SK-N-MC (cell line): ENCODE results near the gene CLASRP.

Source experiments
- EZH2 ChIP-seq: fragments of 200-600 bp; sonication (generic); IDR thresholded peaks from one replicate; pipeline ENCODE4 v1.6.1; 2017; ENCODE audit warnings: antibody characterized with exemption
- FOXP2 ChIP-seq: optimal IDR thresholded peaks from 2 replicates; pipeline ENCODE3; 2011; ENCODE audit warnings: mild to moderate bottlenecking, moderate library complexity; ENCODE audit not compliant: insufficient read depth; ENCODE audit errors: extremely low read length, control extremely low read depth
- POLR2AphosphoS5 ChIP-seq: IDR thresholded peaks from 2 replicates; pipeline ENCODE4 v1.6.1; 2012; ENCODE audit warnings: mild to moderate bottlenecking, low read depth, low read length, borderline replicate concordance

DNA sequence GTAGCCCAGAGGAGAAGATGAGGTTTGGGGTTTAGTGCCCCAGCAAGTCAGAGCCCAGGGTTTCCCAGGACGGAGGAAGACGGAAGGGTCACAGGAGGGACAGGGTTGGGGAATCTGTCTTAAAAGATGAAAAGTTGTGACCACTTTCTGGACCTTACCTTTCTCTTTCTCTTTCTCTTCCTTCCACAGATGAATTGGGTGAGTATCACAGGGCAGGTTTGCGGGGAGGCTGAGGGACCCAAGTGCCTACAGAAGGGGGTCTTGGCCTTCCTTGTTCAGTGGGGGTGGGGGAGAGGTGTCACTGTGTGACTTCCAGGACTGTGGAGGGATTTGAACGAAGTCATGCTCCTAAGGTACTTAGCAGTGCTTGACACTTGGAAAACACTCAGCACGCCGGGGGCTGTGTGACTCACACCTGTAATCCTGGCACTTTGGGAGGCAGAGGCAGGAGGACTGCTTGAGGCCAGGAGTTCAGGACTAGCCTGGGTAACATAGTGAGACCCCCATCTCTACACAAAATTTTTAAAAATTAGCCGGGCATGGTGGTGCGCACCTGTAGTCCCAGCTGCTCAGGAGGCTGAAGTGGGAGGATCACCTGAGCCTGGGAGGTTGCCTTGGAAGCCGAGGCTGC is 29.1 kb upstream of the CLASRP start:
- TF ChIP-seq POLR2AphosphoS5, result no peak
- TF ChIP-seq EZH2, result no peak
- no peak for TF ChIP-seq FOXP2
